Measurements from ENCODE around the gene PCCA.

DNA sequence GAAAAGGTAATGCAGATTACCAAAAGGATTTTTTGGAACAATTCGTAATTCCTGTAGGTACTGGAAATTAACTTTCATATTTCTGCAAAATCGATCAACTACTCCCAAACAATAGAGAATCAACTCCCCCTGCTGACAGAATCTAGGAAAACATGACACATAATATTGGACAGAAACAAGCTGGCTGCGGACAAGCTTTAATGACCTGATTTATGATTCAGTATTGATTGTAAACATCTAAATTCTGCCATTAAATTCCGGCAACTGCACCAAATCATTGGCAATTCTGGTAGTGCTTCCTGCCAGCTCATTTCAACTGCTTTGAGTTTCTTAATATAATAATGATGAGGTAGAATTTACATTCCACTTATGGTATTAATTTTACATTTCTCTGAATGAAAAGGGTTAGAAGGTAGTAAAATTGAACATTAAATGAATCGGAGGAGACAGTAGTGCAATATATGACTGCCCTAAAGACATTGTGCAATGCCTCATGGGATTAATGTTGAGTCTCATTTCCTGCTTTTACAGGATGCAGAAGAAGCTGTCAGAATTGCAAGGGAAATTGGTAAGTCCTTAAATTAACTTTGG is 146.5 kb downstream of the PCCA start:
- no peak for TF ChIP-seq GATA3 (IDR thresholded peaks at IDR 0.05; ENCODE audit: low read depth, low read length)
- TF ChIP-seq GATA2 (IDR thresholded peaks at IDR 0.05; ENCODE audit: low read depth, low read length): no peak

Measured in SH-SY5Y (cell line).